EL (cell line): ENCODE results near the gene FBXO34.

Experiments
- DNase-seq: peaks from one replicate; pipeline ENCODE4 v3.0.0-alpha.2; 2016

FBXO34 gene

GRCh38 chr14:55386037-55386808, 115.0 kb downstream of the FBXO34 start:
- no peak for DNase-seq

- no peak for DNase-seq
These were observed 115.9 kb downstream of the FBXO34 start for GRCh38 chr14:55387121-55387520.

DNA sequence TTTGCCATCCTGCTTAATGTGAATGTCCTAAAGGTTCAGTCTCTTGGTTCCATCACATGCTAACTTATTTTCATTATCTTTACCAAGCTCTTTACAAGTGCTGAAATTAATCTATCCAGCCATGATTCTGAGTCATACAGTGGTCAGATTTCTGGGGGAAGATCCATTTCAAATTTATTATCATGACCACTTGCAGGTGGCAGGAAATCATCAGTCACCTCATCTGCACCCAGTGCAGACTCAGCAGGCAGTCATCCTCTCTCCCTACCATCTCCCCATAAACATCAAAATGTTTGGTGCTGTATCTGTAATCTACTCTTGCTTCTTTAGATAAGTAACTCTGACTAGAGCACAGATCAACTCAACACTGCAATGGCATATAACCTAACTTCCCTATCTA, 116.9 kb downstream of the FBXO34 start:
- peak; percentile 82 for DNase-seq

DNA sequence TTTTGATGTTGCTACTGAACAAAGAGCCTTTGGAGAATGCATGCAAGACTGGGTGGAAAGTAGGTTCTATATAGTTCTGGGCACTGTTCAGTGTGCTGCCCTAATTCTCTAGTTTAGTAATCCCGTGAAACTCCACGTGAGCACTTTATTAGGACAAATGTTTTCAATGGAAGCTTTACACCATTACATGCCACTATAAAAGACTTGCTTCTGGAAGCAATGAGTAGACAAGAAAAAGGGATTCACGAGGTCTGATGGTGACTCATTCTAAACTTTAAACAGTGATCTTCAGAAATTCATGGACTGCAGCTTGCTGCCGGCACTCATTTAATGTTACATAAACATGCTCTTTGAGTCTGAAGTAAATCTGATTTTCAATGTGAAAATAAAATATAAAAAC, 118.1 kb downstream of the FBXO34 start:
- peak; percentile 79 for DNase-seq

GRCh38 chr14:55398679-55399078, 127.5 kb downstream of the FBXO34 start:
- peak; percentile 96 for DNase-seq

DNA sequence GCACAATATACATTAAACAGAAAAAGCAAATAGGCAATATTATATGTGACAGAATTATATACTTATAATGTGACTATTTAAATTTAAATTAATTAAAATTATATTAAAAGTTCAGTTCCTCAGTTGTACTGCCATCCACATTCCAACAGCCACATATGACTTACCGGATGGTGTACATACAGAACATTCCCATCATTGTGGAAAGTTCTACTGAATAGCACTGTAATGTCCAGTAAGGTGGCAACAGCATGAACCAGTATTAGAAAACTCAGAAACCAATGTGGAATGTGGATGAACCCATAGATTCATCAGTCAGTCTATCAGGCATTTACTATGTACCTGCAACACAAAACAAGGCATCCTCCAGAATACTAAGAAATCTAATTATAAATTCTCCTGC, 128.0 kb downstream of the FBXO34 start:
- no peak for DNase-seq

DNA sequence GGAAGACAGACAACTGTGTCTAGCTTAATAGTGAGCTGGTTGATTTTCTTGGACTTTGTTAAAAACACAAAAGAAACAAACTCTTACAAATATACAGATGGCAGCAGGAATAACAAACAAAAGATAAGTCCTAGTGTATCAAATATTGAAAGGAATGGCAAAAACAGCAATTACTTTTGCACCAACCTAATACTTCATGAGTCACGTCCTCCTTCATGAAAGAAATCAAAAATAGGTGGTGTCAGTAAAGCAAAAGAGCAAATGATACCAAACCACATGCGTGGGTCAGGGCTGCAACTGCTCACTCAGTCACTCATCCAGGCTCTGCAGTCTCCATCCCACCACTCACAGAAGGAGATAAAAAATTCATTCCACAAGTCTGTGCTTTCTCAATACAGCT, 128.6 kb downstream of the FBXO34 start:
- DNase-seq = peak; percentile 25

GRCh38 chr14:55401751-55402150, 130.5 kb downstream of the FBXO34 start:
- no peak for DNase-seq
